ENCODE measurements around the gene MPO. TPM values are rescaled to one million over a fixed set of nuclear protein-coding genes. Genes with fewer than 3 reads are reported as not detected.

MPO gene
- total RNA-seq, 4 donors from 2014 or later: 0.18 to 0.32 (median 0.31) TPM; not detected in 1

DNA sequence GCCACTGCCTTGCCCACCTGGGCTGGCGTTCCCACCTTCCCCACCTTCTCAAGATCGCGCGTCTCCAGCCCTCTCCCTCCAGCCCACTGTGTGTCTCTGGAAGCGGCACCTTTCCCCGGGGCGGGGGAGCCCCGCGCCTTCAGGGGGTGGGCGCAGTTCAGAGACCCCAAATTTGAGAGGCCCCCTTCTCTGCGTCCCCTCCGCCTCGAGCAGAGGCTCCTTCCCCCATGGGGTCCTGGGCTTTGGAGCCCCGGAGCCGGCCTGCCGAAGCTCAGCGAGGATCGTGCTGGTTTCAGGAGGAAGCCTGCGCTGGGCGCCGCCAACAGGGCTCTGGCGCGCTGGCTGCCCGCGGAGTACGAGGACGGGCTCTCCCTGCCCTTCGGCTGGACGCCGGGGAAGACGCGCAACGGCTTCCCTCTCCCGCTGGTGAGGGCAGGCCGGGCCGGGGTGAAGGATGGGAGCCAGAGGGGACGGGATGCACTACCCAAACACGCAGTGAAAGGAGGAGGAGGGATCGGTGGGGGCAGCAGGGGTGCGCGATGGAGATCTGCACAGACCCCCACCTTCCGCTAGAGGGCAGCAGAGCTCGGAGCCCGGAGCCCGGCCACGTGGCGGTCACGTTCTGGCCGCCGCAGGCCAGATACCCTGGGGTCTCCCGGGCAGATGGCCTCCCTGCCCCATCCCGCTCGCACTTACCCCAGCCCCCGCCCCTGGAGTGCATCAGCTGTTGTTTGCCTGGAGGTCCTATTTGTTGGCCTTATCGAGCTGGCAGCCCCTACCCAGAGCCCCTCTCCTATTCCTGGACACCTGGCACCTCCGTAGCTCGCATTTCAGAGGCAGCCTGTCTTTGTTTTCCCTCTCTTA is 31.2 kb downstream of the MPO start:
- TF ChIP-seq, protein P1, sequence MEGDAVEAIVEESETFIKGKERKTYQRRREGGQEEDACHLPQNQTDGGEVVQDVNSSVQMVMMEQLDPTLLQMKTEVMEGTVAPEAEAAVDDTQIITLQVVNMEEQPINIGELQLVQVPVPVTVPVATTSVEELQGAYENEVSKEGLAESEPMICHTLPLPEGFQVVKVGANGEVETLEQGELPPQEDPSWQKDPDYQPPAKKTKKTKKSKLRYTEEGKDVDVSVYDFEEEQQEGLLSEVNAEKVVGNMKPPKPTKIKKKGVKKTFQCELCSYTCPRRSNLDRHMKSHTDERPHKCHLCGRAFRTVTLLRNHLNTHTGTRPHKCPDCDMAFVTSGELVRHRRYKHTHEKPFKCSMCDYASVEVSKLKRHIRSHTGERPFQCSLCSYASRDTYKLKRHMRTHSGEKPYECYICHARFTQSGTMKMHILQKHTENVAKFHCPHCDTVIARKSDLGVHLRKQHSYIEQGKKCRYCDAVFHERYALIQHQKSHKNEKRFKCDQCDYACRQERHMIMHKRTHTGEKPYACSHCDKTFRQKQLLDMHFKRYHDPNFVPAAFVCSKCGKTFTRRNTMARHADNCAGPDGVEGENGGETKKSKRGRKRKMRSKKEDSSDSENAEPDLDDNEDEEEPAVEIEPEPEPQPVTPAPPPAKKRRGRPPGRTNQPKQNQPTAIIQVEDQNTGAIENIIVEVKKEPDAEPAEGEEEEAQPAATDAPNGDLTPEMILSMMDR (IDR thresholded peaks at IDR 0.05 in 4 of 5, conservative IDR thresholded peaks at IDR 0.05 in 1 of 5): peak; percentile 58 to 94 (median 86)
- TF ChIP-seq POLR2A (IDR thresholded peaks at IDR 0.05): no peak
- Histone ChIP-seq H3K4me1 (peaks cover 0 to 10% of the 10 kb centered on the region in 2 donors), H3K27me3 (peaks cover 9 to 16% (median 9%) of the 10 kb centered on the region in 3 donors), H3K36me3 (no peaks in the 10 kb centered on the region), H3K27ac (no peak overlapping the region), H3K9me3 (no peaks in the 10 kb centered on the region), H3K4me3 (peak overlapping the region; percentile 46 to 62 (median 50))
- DNase-seq (peak; percentile 29 to 39), ATAC-seq (peak; percentile 74 to 89)
- intact Hi-C loops (cut with DNase I; ENCODE audit: low total_unique reads) (no loop called here), in situ Hi-C loops (cut with MboI; ENCODE audit: low sequenced_read_pairs in 4 of 4) (no loop called here)

DNA sequence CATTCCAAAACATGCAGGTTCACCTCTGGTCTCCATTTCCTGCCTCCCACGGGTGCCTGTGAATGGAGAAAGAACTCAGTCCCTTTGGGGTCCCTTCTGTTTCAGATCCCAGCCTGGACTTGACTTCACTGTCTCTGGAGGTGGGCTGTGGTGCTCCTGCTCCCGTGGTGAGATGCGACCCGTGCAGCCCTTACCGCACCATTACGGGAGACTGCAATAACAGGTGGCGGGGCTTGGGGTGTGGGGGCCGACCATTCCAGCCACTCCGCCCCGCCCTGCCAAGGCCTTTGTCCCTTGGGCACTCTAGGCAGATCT is 31.8 kb downstream of the MPO start:
- Histone ChIP-seq H3K9me3 (no peaks in the 10 kb centered on the region), H3K4me1 (peaks cover 0 to 10% of the 10 kb centered on the region in 2 donors), H3K27ac (no peak overlapping the region), H3K36me3 (no peaks in the 10 kb centered on the region), H3K4me3 (peak overlapping the region in 3 of 4 donors; percentile 46 to 50 (median 50)), H3K27me3 (peaks cover 9 to 16% (median 9%) of the 10 kb centered on the region in 3 donors)
- in situ Hi-C loops (cut with MboI; ENCODE audit: low sequenced_read_pairs in 4 of 4): no loop called here
- ATAC-seq (no peak), DNase-seq (no peak)
- TF ChIP-seq POLR2A (IDR thresholded peaks at IDR 0.05): no peak
- TF ChIP-seq, protein P1 (IDR thresholded peaks at IDR 0.05 in 4 of 5, conservative IDR thresholded peaks at IDR 0.05 in 1 of 5): no peak
- intact Hi-C loops (cut with DNase I; ENCODE audit: low total_unique reads): no loop called here

DNA sequence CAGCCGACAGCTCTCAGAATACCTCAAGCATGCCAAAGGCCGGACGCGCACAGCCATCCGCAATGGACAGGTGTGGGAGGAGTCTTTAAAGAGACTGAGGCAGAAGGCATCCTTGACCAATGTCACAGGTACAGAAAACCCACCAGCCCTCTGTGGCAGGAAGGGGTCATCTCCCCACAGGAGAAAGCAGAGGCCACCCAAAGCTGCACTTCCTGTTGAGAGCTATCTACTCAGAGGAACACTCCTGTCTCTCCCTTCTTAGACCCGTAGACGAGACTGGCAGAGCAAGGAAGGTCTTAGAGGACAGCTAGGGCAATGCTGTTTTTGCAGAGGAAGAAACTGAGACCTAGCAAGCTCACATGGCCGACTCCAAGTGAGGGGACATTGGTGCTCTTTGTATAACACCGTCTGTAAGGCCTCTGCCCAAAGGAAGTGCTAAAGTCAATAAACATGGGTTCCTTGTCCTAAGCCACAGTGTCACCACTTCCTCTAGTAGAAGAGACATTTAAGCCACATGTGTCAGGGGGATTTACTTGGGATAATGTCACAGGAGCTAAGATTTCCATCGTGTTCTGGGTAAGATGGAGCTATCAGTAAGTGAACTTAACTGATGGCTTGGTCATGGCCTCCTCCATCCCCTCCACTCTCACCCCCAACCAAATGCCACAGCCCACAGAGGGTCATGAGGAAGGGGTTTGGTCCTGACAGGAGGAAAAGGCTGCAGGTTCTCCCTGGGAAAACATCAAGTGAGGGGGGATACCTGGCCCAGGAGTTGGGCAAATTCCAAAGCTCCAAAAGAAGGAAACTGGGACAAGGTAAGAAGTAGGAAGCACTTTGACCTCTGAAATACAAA is 33.0 kb downstream of the MPO start:
- intact Hi-C loops (cut with DNase I; ENCODE audit: low total_unique reads): no loop called here

DNA sequence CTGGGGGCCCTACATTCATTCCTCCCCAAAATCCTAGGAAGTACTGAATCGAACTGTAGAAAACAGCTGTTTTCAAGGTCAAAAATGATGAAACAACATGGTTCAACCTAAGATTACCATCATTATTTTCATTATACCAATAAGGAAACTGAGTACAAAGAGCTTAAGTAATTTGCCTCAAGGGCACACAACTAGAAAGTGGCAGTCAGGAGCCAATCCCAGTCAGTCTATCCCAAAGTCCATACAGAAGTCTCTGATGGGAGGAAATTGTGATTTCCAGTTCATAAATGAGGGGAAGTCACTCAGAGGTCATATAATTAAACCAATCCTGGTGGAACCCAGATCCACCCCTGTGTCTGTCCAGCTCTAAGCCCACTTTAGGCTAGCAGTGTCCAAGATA is 34.0 kb downstream of the MPO start:
- Histone ChIP-seq H3K9me3 (no peaks in the 10 kb centered on the region), H3K27me3 (peaks cover 9 to 16% (median 9%) of the 10 kb centered on the region in 3 donors), H3K36me3 (no peaks in the 10 kb centered on the region), H3K4me1 (peaks cover 0 to 10% of the 10 kb centered on the region in 2 donors), H3K4me3 (no peak overlapping the region), H3K27ac (no peak overlapping the region)
- no peak for TF ChIP-seq POLR2A (IDR thresholded peaks at IDR 0.05)
- TF ChIP-seq, protein P1 (IDR thresholded peaks at IDR 0.05 in 4 of 5, conservative IDR thresholded peaks at IDR 0.05 in 1 of 5): no peak
- in situ Hi-C loops (cut with MboI; ENCODE audit: low sequenced_read_pairs in 4 of 4) (no loop called here), intact Hi-C loops (cut with DNase I; ENCODE audit: low total_unique reads) (no loop called here)
- ATAC-seq (no peak), DNase-seq (no peak)

More for the DNA sequence above, 33.0 kb downstream of the MPO start:
- DNase-seq (no peak), ATAC-seq (no peak)
- Histone ChIP-seq H3K27ac (no peak overlapping the region), H3K36me3 (no peaks in the 10 kb centered on the region), H3K9me3 (no peaks in the 10 kb centered on the region), H3K4me3 (no peak overlapping the region), H3K4me1 (peaks cover 0 to 10% of the 10 kb centered on the region in 2 donors), H3K27me3 (peaks cover 9 to 16% (median 9%) of the 10 kb centered on the region in 3 donors)
- TF ChIP-seq, protein P1 (IDR thresholded peaks at IDR 0.05 in 4 of 5, conservative IDR thresholded peaks at IDR 0.05 in 1 of 5): no peak
- no peak for TF ChIP-seq POLR2A (IDR thresholded peaks at IDR 0.05)
- in situ Hi-C loops (cut with MboI; ENCODE audit: low sequenced_read_pairs in 4 of 4): no loop called here
